Measurements from ENCODE around the gene MRRF.

GRCh38 chr9:122277285-122277897 is 12.7 kb downstream of the MRRF start:
- TF ChIP-seq CTCF (IDR thresholded peaks at IDR 0.05), result no peak
- no peak for TF ChIP-seq POLR2AphosphoS5 (IDR thresholded peaks at IDR 0.05)
